ENCODE measurements around the gene TMTC2. TPM values are rescaled to one million over a fixed set of nuclear protein-coding genes. Genes with fewer than 3 reads are reported as not detected.

The TMTC2 gene
- total RNA-seq, 2 experiments from 2014 or later = 2.4 to 2.5 TPM

GRCh38 chr12:82708061-82708879 is 21.6 kb downstream of the TMTC2 start:
- peaks cover 3% of the 10 kb centered on the region for H3K4me1 Mint-ChIP-seq
- H3K36me3 Mint-ChIP-seq (ENCODE audit: low read depth) = no peaks in the 10 kb centered on the region
- intact Hi-C loops (cut with DNase I, micrococcal nuclease) = no loop called here
- ChIA-PET POLR2A (no interaction called here), CTCF (no interaction called here)
- H3K27me3 Mint-ChIP-seq = no peaks in the 10 kb centered on the region
- DNase-seq (no peak), ATAC-seq (no peak)
- H3K4me3 Mint-ChIP-seq = no peak overlapping the region
- H3K9me3 Mint-ChIP-seq (ENCODE audit: low read depth) = no peaks in the 10 kb centered on the region
- no peak overlapping the region for H3K27ac Mint-ChIP-seq

- no peaks in the 10 kb centered on the region for H3K36me3 Mint-ChIP-seq (ENCODE audit: low read depth)
- H3K4me1 Mint-ChIP-seq = peaks cover 3% of the 10 kb centered on the region
- H3K9me3 Mint-ChIP-seq (ENCODE audit: low read depth) = no peaks in the 10 kb centered on the region
- no peak overlapping the region for H3K4me3 Mint-ChIP-seq
- H3K27ac Mint-ChIP-seq = no peak overlapping the region
- H3K27me3 Mint-ChIP-seq = no peaks in the 10 kb centered on the region
- ChIA-PET POLR2A (no interaction called here), CTCF (no interaction called here)
- no peak for ATAC-seq
- intact Hi-C loops (cut with DNase I, micrococcal nuclease) = no loop called here
- DNase-seq = no peak
Observed at GRCh38 chr12:82709794-82710355, 23.2 kb downstream of the TMTC2 start.

- intact Hi-C loops (cut with DNase I, micrococcal nuclease) = no loop called here
- Mint-ChIP-seq H3K27ac (no peak overlapping the region), H3K9me3 (ENCODE audit: low read depth) (no peaks in the 10 kb centered on the region), H3K4me1 (peaks cover 3% of the 10 kb centered on the region), H3K27me3 (no peaks in the 10 kb centered on the region), H3K4me3 (no peak overlapping the region), H3K36me3 (ENCODE audit: low read depth) (no peaks in the 10 kb centered on the region)
- no peak for DNase-seq
- ATAC-seq = no peak
- POLR2A ChIA-PET = no interaction called here
- CTCF ChIA-PET = interaction anchor here (1.1 to 1.4 kb wide), 2 partner anchors 10 to 26 kb away, joined by 3 to 5 read pairs; no protein-coding TSS in a partner anchor
Observed at GRCh38 chr12:82710741-82711140, 24.0 kb downstream of the TMTC2 start.

GRCh38 chr12:82714427-82714826 is 27.7 kb downstream of the TMTC2 start:
- ChIA-PET POLR2A (no interaction called here), CTCF (no interaction called here)
- no peak overlapping the region for H3K27ac Mint-ChIP-seq
- H3K36me3 Mint-ChIP-seq (ENCODE audit: low read depth) = no peaks in the 10 kb centered on the region
- no peak for ATAC-seq
- DNase-seq = no peak
- no peaks in the 10 kb centered on the region for H3K4me1 Mint-ChIP-seq
- H3K9me3 Mint-ChIP-seq (ENCODE audit: low read depth) = no peaks in the 10 kb centered on the region
- no peaks in the 10 kb centered on the region for H3K27me3 Mint-ChIP-seq
- no peak overlapping the region for H3K4me3 Mint-ChIP-seq
- intact Hi-C loops (cut with DNase I, micrococcal nuclease) = no loop called here

- DNase-seq (no peak), ATAC-seq (no peak)
- POLR2A ChIA-PET = no interaction called here
- Mint-ChIP-seq H3K27me3 (no peaks in the 10 kb centered on the region), H3K4me3 (no peak overlapping the region), H3K9me3 (ENCODE audit: low read depth) (no peaks in the 10 kb centered on the region), H3K4me1 (peaks cover 6% of the 10 kb centered on the region), H3K36me3 (ENCODE audit: low read depth) (no peaks in the 10 kb centered on the region), H3K27ac (no peak overlapping the region)
- CTCF ChIA-PET = interaction anchor here (1.0 kb wide), 1 partner anchor 10 kb away, joined by 3 read pairs; no protein-coding TSS in a partner anchor
- intact Hi-C loops (cut with DNase I, micrococcal nuclease) = no loop called here
Observed at GRCh38 chr12:82721726-82722125, 35.0 kb downstream of the TMTC2 start.

GRCh38 chr12:82723093-82723492 is 36.4 kb downstream of the TMTC2 start:
- Mint-ChIP-seq H3K27me3 (no peaks in the 10 kb centered on the region), H3K36me3 (ENCODE audit: low read depth) (no peaks in the 10 kb centered on the region), H3K4me1 (peaks cover 6% of the 10 kb centered on the region), H3K27ac (no peak overlapping the region), H3K9me3 (ENCODE audit: low read depth) (no peaks in the 10 kb centered on the region), H3K4me3 (no peak overlapping the region)
- intact Hi-C loops (cut with DNase I, micrococcal nuclease) = no loop called here
- ATAC-seq (peak; percentile 77), DNase-seq (peak; percentile 8)
- ChIA-PET POLR2A (no interaction called here), CTCF (interaction anchor here (1.4 kb wide), 1 partner anchor 37 kb away, joined by 5 read pairs; the partner anchor contains the start of gene TMTC2)

GRCh38 chr12:82723891-82724290 is 37.2 kb downstream of the TMTC2 start:
- ChIA-PET POLR2A (no interaction called here), CTCF (interaction anchor here (1.4 kb wide), 1 partner anchor 38 kb away, joined by 5 read pairs; the partner anchor contains the start of gene TMTC2)
- intact Hi-C loops (cut with DNase I, micrococcal nuclease) = no loop called here
- no peak overlapping the region for H3K27ac Mint-ChIP-seq
- peaks cover 6% of the 10 kb centered on the region for H3K4me1 Mint-ChIP-seq
- no peak overlapping the region for H3K4me3 Mint-ChIP-seq
- H3K36me3 Mint-ChIP-seq (ENCODE audit: low read depth) = no peaks in the 10 kb centered on the region
- DNase-seq = no peak
- no peaks in the 10 kb centered on the region for H3K9me3 Mint-ChIP-seq (ENCODE audit: low read depth)
- no peaks in the 10 kb centered on the region for H3K27me3 Mint-ChIP-seq
- no peak for ATAC-seq

- Mint-ChIP-seq H3K27ac (no peak overlapping the region), H3K9me3 (ENCODE audit: low read depth) (peaks cover 2% of the 10 kb centered on the region), H3K4me1 (peaks cover 6% of the 10 kb centered on the region), H3K36me3 (ENCODE audit: low read depth) (no peaks in the 10 kb centered on the region), H3K27me3 (no peaks in the 10 kb centered on the region), H3K4me3 (no peak overlapping the region)
- POLR2A ChIA-PET = no interaction called here
- CTCF ChIA-PET = interaction anchor here (0.7 kb wide), 1 partner anchor 260 kb away, joined by 3 read pairs; no protein-coding TSS in a partner anchor
- DNase-seq (no peak), ATAC-seq (no peak)
- intact Hi-C loops (cut with DNase I, micrococcal nuclease) = no loop called here
Observed at GRCh38 chr12:82725741-82726140, 39.0 kb downstream of the TMTC2 start.

GRCh38 chr12:82727886-82728285 is 41.2 kb downstream of the TMTC2 start:
- no peaks in the 10 kb centered on the region for H3K27me3 Mint-ChIP-seq
- ATAC-seq (no peak), DNase-seq (no peak)
- peaks cover 4% of the 10 kb centered on the region for H3K4me1 Mint-ChIP-seq
- no peak overlapping the region for H3K27ac Mint-ChIP-seq
- H3K9me3 Mint-ChIP-seq (ENCODE audit: low read depth) = peaks cover 2% of the 10 kb centered on the region
- H3K36me3 Mint-ChIP-seq (ENCODE audit: low read depth) = no peaks in the 10 kb centered on the region
- CTCF ChIA-PET = no interaction called here
- intact Hi-C loops (cut with DNase I, micrococcal nuclease) = no loop called here
- POLR2A ChIA-PET = no interaction called here
- H3K4me3 Mint-ChIP-seq = no peak overlapping the region

GRCh38 chr12:82728710-82729109 is 42.0 kb downstream of the TMTC2 start:
- ChIA-PET POLR2A (no interaction called here), CTCF (no interaction called here)
- H3K36me3 Mint-ChIP-seq (ENCODE audit: low read depth) = no peaks in the 10 kb centered on the region
- DNase-seq (no peak), ATAC-seq (no peak)
- H3K4me1 Mint-ChIP-seq = no peaks in the 10 kb centered on the region
- intact Hi-C loops (cut with DNase I, micrococcal nuclease) = no loop called here
- no peak overlapping the region for H3K4me3 Mint-ChIP-seq
- peaks cover 2% of the 10 kb centered on the region for H3K9me3 Mint-ChIP-seq (ENCODE audit: low read depth)
- H3K27ac Mint-ChIP-seq = no peak overlapping the region
- no peaks in the 10 kb centered on the region for H3K27me3 Mint-ChIP-seq

- no peaks in the 10 kb centered on the region for H3K36me3 Mint-ChIP-seq (ENCODE audit: low read depth)
- H3K27me3 Mint-ChIP-seq = no peaks in the 10 kb centered on the region
- POLR2A ChIA-PET = no interaction called here
- no peak overlapping the region for H3K4me3 Mint-ChIP-seq
- peaks cover 2% of the 10 kb centered on the region for H3K9me3 Mint-ChIP-seq (ENCODE audit: low read depth)
- CTCF ChIA-PET = no interaction called here
- intact Hi-C loops (cut with DNase I, micrococcal nuclease) = no loop called here
- ATAC-seq (no peak), DNase-seq (no peak)
- H3K27ac Mint-ChIP-seq = no peak overlapping the region
- no peaks in the 10 kb centered on the region for H3K4me1 Mint-ChIP-seq
Observed at GRCh38 chr12:82730953-82731459, 44.3 kb downstream of the TMTC2 start.

All from activated CD4-positive, alpha-beta T cell treated with anti-CD3 and anti-CD28 coated beads for 36 hours (primary cell).